ENCODE measurements around the gene PRKD1. TPM values are rescaled to one million over a fixed set of nuclear protein-coding genes. Genes with fewer than 3 reads are reported as not detected.

PRKD1 gene
- total RNA-seq, 1 donor from 2014 or later = 13.5 TPM

DNA sequence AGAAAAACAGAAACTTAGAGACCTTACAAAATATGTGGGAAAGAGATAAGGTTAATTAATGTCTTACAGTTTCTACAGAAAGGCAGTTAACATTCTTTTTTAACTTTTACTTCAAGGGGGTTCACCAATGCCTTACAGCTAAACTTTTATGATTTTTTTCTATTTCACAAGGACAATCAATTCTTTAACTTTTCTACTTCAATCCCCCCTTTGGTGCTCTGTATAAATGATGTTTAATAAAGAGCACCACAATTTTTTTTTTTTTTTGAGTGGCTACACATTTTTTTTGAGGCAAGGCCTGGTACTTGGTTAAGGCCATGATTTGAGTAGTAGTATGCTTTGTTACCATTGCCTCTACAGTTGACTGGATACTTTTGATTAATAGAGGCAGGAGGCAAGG is 279.6 kb downstream of the PRKD1 start:
- Mint-ChIP-seq H3K27ac (ENCODE audit: unreplicated experiment) (no peak overlapping the region), H3K36me3 (ENCODE audit: low read depth) (peaks cover 36% of the 10 kb centered on the region), H3K4me3 (no peak overlapping the region), H3K27me3 (ENCODE audit: low read depth) (no peaks in the 10 kb centered on the region), H3K4me1 (peaks cover 5% of the 10 kb centered on the region), H3K9me3 (peaks cover 22% of the 10 kb centered on the region)
- no peak for DNase-seq (ENCODE audit: low read depth, low spot score)
- TF ChIP-seq, protein P1, sequence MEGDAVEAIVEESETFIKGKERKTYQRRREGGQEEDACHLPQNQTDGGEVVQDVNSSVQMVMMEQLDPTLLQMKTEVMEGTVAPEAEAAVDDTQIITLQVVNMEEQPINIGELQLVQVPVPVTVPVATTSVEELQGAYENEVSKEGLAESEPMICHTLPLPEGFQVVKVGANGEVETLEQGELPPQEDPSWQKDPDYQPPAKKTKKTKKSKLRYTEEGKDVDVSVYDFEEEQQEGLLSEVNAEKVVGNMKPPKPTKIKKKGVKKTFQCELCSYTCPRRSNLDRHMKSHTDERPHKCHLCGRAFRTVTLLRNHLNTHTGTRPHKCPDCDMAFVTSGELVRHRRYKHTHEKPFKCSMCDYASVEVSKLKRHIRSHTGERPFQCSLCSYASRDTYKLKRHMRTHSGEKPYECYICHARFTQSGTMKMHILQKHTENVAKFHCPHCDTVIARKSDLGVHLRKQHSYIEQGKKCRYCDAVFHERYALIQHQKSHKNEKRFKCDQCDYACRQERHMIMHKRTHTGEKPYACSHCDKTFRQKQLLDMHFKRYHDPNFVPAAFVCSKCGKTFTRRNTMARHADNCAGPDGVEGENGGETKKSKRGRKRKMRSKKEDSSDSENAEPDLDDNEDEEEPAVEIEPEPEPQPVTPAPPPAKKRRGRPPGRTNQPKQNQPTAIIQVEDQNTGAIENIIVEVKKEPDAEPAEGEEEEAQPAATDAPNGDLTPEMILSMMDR (conservative IDR thresholded peaks at IDR 0.05) = no peak

DNA sequence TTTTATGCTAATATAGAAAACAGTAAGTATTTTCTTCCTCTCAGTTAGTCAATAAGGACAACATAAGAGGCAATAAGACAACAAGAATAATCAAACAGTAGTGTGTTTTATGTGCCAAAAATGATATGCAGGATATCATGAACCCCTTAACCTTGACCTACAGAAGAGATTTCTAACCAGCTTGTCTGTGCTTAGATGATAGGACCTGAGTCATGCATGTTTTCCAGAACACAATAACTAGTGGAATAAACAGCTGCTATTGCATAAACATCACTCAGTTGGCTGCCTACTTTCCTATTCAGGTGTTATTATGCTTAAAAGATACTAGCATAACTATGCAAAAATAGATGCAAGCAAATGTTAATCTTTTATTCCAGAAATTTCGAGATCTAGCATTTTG is 282.5 kb downstream of the PRKD1 start:
- H3K4me3 Mint-ChIP-seq = no peak overlapping the region
- no peaks in the 10 kb centered on the region for H3K27me3 Mint-ChIP-seq (ENCODE audit: low read depth)
- peaks cover 31% of the 10 kb centered on the region for H3K36me3 Mint-ChIP-seq (ENCODE audit: low read depth)
- peaks cover 20% of the 10 kb centered on the region for H3K9me3 Mint-ChIP-seq
- no peak for DNase-seq (ENCODE audit: low read depth, low spot score)
- TF ChIP-seq, protein P1 (conservative IDR thresholded peaks at IDR 0.05) = no peak
- H3K4me1 Mint-ChIP-seq = peaks cover 7% of the 10 kb centered on the region
- no peak overlapping the region for H3K27ac Mint-ChIP-seq (ENCODE audit: unreplicated experiment)

DNA sequence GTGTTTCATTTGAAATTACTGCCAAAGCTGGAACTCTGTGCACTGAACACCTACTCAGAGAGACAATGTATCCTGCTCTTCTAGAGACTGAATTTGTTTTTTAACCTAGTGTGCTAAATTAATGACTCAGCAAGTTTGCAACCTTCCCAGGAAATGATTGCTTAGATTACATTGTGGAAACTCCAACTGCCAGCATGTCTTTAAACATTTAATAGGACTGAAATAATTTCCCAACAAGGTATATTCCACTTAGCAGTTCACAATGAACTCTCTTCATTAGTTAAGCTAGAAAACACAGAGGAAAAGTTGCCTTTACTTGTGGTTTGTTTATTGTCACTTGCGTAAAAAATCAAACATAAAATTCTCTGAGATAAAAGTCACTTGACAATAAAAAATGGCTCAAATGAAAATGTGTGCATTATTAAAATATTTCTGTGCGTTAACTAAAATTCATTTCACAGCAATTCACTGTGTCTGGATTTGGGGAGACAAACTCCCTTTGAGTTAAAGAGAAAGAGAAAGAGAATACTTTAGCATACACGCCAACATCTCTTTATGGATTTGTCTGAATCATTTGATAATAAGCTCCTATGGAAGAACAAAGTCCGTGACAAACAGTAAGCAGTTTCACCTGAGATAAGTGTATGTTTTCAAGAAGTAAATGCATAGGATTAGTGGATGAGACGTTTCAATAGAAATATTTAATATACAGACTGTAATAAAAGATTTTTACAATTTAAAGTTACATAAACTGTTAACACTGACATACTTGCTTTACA is 284.0 kb downstream of the PRKD1 start:
- DNase-seq (ENCODE audit: low read depth, low spot score) = no peak
- H3K36me3 Mint-ChIP-seq (ENCODE audit: low read depth) = peaks cover 21% of the 10 kb centered on the region
- TF ChIP-seq, protein P1 (conservative IDR thresholded peaks at IDR 0.05) = no peak
- peaks cover 7% of the 10 kb centered on the region for H3K4me1 Mint-ChIP-seq
- no peak overlapping the region for H3K4me3 Mint-ChIP-seq
- no peak overlapping the region for H3K27ac Mint-ChIP-seq (ENCODE audit: unreplicated experiment)
- peaks cover 14% of the 10 kb centered on the region for H3K9me3 Mint-ChIP-seq
- H3K27me3 Mint-ChIP-seq (ENCODE audit: low read depth) = no peaks in the 10 kb centered on the region

DNA sequence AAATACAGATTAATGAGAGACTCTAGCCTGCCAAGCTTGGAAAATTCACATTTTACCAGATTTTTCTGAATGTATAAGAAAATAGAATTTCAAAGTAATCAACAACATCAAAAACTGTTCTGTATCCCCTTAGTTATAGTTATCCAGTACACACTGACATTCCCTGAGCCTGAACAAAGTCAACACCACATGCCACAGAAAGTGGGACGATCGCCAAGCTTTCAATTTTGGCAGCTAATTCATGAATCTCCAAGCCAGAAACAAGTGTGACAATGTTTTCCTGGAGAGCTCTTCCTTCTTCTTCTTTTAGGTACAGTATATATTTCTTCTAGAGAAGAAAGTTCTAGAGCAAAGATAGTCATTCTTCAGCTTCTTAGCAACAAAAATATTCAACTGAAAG is 290.2 kb downstream of the PRKD1 start:
- H3K27ac Mint-ChIP-seq (ENCODE audit: unreplicated experiment) = no peak overlapping the region
- no peaks in the 10 kb centered on the region for H3K27me3 Mint-ChIP-seq (ENCODE audit: low read depth)
- no peak for DNase-seq (ENCODE audit: low read depth, low spot score)
- no peaks in the 10 kb centered on the region for H3K9me3 Mint-ChIP-seq
- TF ChIP-seq, protein P1 (conservative IDR thresholded peaks at IDR 0.05) = no peak
- no peak overlapping the region for H3K4me3 Mint-ChIP-seq
- H3K36me3 Mint-ChIP-seq (ENCODE audit: low read depth) = peaks cover 11% of the 10 kb centered on the region
- H3K4me1 Mint-ChIP-seq = no peaks in the 10 kb centered on the region

DNA sequence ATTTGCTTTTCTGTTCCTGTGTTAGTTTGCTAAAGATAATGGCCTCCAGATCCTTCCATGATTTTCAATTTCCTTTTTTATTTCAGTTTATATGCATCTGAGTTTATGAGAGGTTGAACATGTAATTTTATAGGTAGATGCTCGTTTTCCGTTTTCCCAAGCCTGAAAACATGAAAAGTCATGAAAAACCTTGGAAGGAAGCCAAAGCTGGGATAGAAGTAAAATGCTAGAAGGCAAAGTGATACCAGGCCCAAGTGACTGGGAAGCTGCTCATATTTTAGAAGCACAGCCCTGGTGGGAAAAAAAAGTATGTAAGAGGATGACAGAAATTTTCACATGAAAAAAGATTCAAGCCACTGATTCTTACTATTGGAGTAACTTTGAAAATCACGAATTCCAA is 290.8 kb downstream of the PRKD1 start:
- Mint-ChIP-seq H3K27me3 (ENCODE audit: low read depth) (no peaks in the 10 kb centered on the region), H3K36me3 (ENCODE audit: low read depth) (peaks cover 11% of the 10 kb centered on the region), H3K4me1 (no peaks in the 10 kb centered on the region), H3K4me3 (no peak overlapping the region), H3K9me3 (no peaks in the 10 kb centered on the region), H3K27ac (ENCODE audit: unreplicated experiment) (no peak overlapping the region)
- DNase-seq (ENCODE audit: low read depth, low spot score) = no peak
- TF ChIP-seq, protein P1 (conservative IDR thresholded peaks at IDR 0.05) = no peak

All from neural crest cell (in vitro differentiated cells).